A673 (cell line): ENCODE data around the gene HCST. TPM values are rescaled to one million over a fixed set of nuclear protein-coding genes. Genes with fewer than 3 reads are reported as not detected.

Experiments
- BruUV-seq: library from RNA; stranded (reverse); fragments of 400-500 nt; replicated peaks from 2 replicates; lab custom pipeline; 2021; lab: Mats Ljungman, UMichigan
- CTCF ChIA-PET: fragments of 300-600 bp; sonication (Branson Sonifier 250); formaldehyde crosslinking; loops from one replicate; lab custom pipeline; 2022; ENCODE audit warnings: antibody characterized with exemption; lab: Charles Lee
- POLR2A ChIA-PET: fragments of 300-600 bp; sonication (Branson Sonifier 250); formaldehyde crosslinking; loops from one replicate; lab custom pipeline; 2022; ENCODE audit warnings: antibody characterized with exemption; ENCODE audit not compliant: low non-redundant PET; lab: Charles Lee
- DNase-seq: peaks from one replicate; pipeline ENCODE4 v3.0.0-alpha.2; 2015; ENCODE audit warnings: low spot score
- H3K27ac ChIP-seq: fragments of 200-600 bp; sonication (generic); 2 replicates; pipeline ENCODE4 v1.5.1; 2016; ENCODE audit warnings: mixed run types, low read depth, mild to moderate bottlenecking, mixed read lengths, antibody characterized with exemption, low read length; ENCODE audit not compliant: poor library complexity, severe bottlenecking
- H3K27me3 ChIP-seq: fragments of 200-600 bp; sonication (generic); replicated peaks from 2 replicates; pipeline ENCODE4 v1.6.1; 2017; ENCODE audit warnings: mixed run types, low read depth, mild to moderate bottlenecking, mixed read lengths, antibody characterized with exemption, low read length; ENCODE audit not compliant: insufficient read depth, poor library complexity
- H3K36me3 ChIP-seq: fragments of 200-600 bp; sonication (generic); 2 replicates; pipeline ENCODE4 v1.6.1; 2016; ENCODE audit warnings: mixed run types, mild to moderate bottlenecking, mixed read lengths, antibody characterized with exemption, low read length; ENCODE audit not compliant: insufficient read depth, poor library complexity, severe bottlenecking
- H3K4me1 ChIP-seq: fragments of 200-600 bp; sonication (generic); 2 replicates; pipeline ENCODE4 v1.6.1; 2017; ENCODE audit warnings: mixed run types, mild to moderate bottlenecking, mixed read lengths, antibody characterized with exemption, low read length; ENCODE audit not compliant: insufficient read depth, poor library complexity, severe bottlenecking
- H3K4me3 ChIP-seq: fragments of 200-600 bp; sonication (generic); 2 replicates; pipeline ENCODE4 v1.5.1; 2016; ENCODE audit warnings: low read depth, mixed run types, mild to moderate bottlenecking, mixed read lengths, low read length; ENCODE audit not compliant: poor library complexity, severe bottlenecking
- H3K9me3 ChIP-seq: fragments of 200-600 bp; sonication (generic); 2 replicates; pipeline ENCODE4 v1.6.1; 2016; ENCODE audit warnings: mixed run types, low read depth, mild to moderate bottlenecking, mixed read lengths, antibody characterized with exemption, low read length; ENCODE audit not compliant: poor library complexity, severe bottlenecking
- EZH2 ChIP-seq: fragments of 200-600 bp; sonication (generic); IDR thresholded peaks from 2 replicates; pipeline ENCODE4 v1.6.1; 2017; ENCODE audit warnings: borderline replicate concordance, low read depth, mild to moderate bottlenecking, mixed read lengths, antibody characterized with exemption, low read length; ENCODE audit not compliant: poor library complexity, severe bottlenecking
- intact Hi-C: fragments of 100-400 bp; cut with micrococcal nuclease; formaldehyde crosslinking; loops from one replicate; pipeline ENCODE4 v1.10.0; 2022; ENCODE audit not compliant: unreplicated experiment
- total RNA-seq: library from RNA; stranded (reverse); gene quantifications from 2 replicates; pipeline ENCODE4 v1.2.3, GENCODE V29; 2021
- TF ChIP-seq, protein P1 (sequence below): fragments of 300-800, 200-600 bp; sonication (generic); conservative IDR thresholded peaks from 2 replicates; pipeline ENCODE4 v1.5.1; 2017; ENCODE audit warnings: low read depth, mild to moderate bottlenecking, antibody characterized with exemption, low read length, moderate library complexity, mixed read lengths

The HCST gene
- total RNA-seq, 1 experiment from 2014 or later, result 4.2 TPM

- TF ChIP-seq EZH2, result no peak
- POLR2A ChIA-PET, result no interaction called here
- H3K9me3 ChIP-seq, result no peaks in the 10 kb centered on the region
- H3K27me3 ChIP-seq, result no peaks in the 10 kb centered on the region
- no peak overlapping the region for H3K4me3 ChIP-seq
- H3K27ac ChIP-seq, result no peak overlapping the region
- no peak for DNase-seq
- H3K4me1 ChIP-seq, result no peaks in the 10 kb centered on the region
- no TSS peak for BruUV-seq
- H3K36me3 ChIP-seq, result no peaks in the 10 kb centered on the region
- CTCF ChIA-PET, result interaction anchor here (1.5 kb wide), 1 partner anchor 52 kb away, joined by 8 read pairs; no protein-coding TSS in a partner anchor
- intact Hi-C loops, result no loop called here
Observed at GRCh38 chr19:35879068-35879467, 23.3 kb upstream of the HCST start.

GRCh38 chr19:35879770-35880317 lies 22.5 kb upstream of the HCST start:
- Histone ChIP-seq H3K36me3 (no peaks in the 10 kb centered on the region), H3K4me3 (no peak overlapping the region), H3K27ac (no peak overlapping the region), H3K27me3 (no peaks in the 10 kb centered on the region), H3K9me3 (no peaks in the 10 kb centered on the region), H3K4me1 (no peaks in the 10 kb centered on the region)
- CTCF ChIA-PET, result interaction anchor here (0.6 to 1.5 kb wide), 3 partner anchors 25 to 51 kb away, joined by 4 to 8 read pairs (median 7); no protein-coding TSS in a partner anchor
- TF ChIP-seq, protein P1, sequence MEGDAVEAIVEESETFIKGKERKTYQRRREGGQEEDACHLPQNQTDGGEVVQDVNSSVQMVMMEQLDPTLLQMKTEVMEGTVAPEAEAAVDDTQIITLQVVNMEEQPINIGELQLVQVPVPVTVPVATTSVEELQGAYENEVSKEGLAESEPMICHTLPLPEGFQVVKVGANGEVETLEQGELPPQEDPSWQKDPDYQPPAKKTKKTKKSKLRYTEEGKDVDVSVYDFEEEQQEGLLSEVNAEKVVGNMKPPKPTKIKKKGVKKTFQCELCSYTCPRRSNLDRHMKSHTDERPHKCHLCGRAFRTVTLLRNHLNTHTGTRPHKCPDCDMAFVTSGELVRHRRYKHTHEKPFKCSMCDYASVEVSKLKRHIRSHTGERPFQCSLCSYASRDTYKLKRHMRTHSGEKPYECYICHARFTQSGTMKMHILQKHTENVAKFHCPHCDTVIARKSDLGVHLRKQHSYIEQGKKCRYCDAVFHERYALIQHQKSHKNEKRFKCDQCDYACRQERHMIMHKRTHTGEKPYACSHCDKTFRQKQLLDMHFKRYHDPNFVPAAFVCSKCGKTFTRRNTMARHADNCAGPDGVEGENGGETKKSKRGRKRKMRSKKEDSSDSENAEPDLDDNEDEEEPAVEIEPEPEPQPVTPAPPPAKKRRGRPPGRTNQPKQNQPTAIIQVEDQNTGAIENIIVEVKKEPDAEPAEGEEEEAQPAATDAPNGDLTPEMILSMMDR, result no peak
- TF ChIP-seq EZH2, result no peak
- BruUV-seq, result no TSS peak
- DNase-seq, result peak; percentile 92
- intact Hi-C loops, result no loop called here
- POLR2A ChIA-PET, result no interaction called here

DNA sequence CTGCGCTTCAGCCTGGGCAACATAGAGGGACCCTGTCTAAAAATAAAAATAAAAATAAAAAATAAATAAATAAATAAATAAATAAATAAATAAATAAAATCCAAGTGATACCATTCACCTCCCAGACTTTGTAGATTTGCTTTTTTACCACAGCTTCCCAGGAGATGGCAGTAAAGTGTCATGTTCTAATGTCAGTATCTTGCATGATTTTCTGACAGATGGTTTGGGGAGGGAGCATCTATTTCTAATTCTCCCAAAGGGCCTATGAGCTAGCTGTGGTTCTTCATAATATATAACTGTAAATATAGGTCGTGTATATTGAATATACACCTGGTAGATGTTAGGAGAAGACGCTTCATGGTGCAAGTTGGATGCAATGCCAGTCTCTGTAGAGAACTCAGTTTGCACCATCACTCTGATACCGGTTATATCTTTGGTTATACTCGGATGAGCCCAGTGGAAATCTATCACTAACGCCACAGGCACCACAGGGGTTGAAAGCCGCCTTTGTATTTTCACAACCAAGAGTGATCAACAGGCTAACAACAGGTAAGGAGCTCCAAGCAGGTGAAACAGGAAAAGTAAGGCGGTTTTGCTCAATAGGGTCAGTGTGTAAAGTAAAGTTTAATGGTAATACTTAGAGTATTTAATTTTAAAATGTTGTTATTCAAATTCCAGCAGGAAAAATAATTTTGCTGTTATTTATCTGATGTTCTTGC lies 20.1 kb upstream of the HCST start:
- Histone ChIP-seq H3K4me3 (no peak overlapping the region), H3K36me3 (no peaks in the 10 kb centered on the region), H3K4me1 (no peaks in the 10 kb centered on the region), H3K27ac (no peak overlapping the region), H3K9me3 (no peaks in the 10 kb centered on the region), H3K27me3 (no peaks in the 10 kb centered on the region)
- DNase-seq, result peak; percentile 82
- intact Hi-C loops, result loop anchor here (1.0 kb wide), 1 partner anchor 49 kb away; no protein-coding TSS in a partner anchor
- CTCF ChIA-PET, result interaction anchor here (0.6 to 0.7 kb wide), 2 partner anchors 55 to 287 kb away, joined by 4 read pairs; no protein-coding TSS in a partner anchor
- BruUV-seq, result no TSS peak
- TF ChIP-seq, protein P1, result peak; percentile 57
- no peak for TF ChIP-seq EZH2
- POLR2A ChIA-PET, result no interaction called here
